IPS-11a (cell line): ENCODE measurements around the gene UNKL.

ENCODE experiments used
- H3K4me3 ChIP-seq: one replicate; pipeline ENCODE4 v1.5.1; 2013; ENCODE audit warnings: low read depth, low read length, control low read depth

Gene UNKL

GRCh38 chr16:1342526-1343427, 71.7 kb downstream of the UNKL start:
- H3K4me3 ChIP-seq: no peak overlapping the region

GRCh38 chr16:1341495-1342420, 72.7 kb downstream of the UNKL start:
- no peak overlapping the region for H3K4me3 ChIP-seq

GRCh38 chr16:1340730-1341494, 73.6 kb downstream of the UNKL start:
- H3K4me3 ChIP-seq: no peak overlapping the region

GRCh38 chr16:1338855-1339675, 75.4 kb downstream of the UNKL start:
- no peak overlapping the region for H3K4me3 ChIP-seq

- no peak overlapping the region for H3K4me3 ChIP-seq
Measured at GRCh38 chr16:1338119-1338730, 76.3 kb downstream of the UNKL start.

- no peak overlapping the region for H3K4me3 ChIP-seq
Measured at GRCh38 chr16:1337486-1337885, 77.0 kb downstream of the UNKL start.

- no peak overlapping the region for H3K4me3 ChIP-seq
Measured at GRCh38 chr16:1336619-1337018, 77.9 kb downstream of the UNKL start.

GRCh38 chr16:1335996-1336395, 78.5 kb downstream of the UNKL start:
- no peak overlapping the region for H3K4me3 ChIP-seq

- H3K4me3 ChIP-seq: no peak overlapping the region
Measured at GRCh38 chr16:1335211-1335971, 79.1 kb downstream of the UNKL start.

GRCh38 chr16:1334739-1335138, 79.8 kb downstream of the UNKL start:
- H3K4me3 ChIP-seq: no peak overlapping the region

GRCh38 chr16:1333854-1334700, 80.4 kb downstream of the UNKL start:
- peak overlapping the region; percentile 4 for H3K4me3 ChIP-seq

GRCh38 chr16:1333149-1333812, 81.2 kb downstream of the UNKL start, which contains the start of gene BAIAP3:
TSS of gene BAIAP3 (plus strand) at chr16:1333645. CDS start at chr16:1338550, 4,905 bp downstream.
- H3K4me3 ChIP-seq: peak within 1 kb of the TSS; percentile 20

- H3K4me3 ChIP-seq: no peak overlapping the region
Measured at GRCh38 chr16:1332618-1333148, 81.8 kb downstream of the UNKL start.

- H3K4me3 ChIP-seq: peak overlapping the region; percentile 6
Measured at GRCh38 chr16:1331712-1332617, 82.5 kb downstream of the UNKL start.

GRCh38 chr16:1330931-1331711, 83.4 kb downstream of the UNKL start:
- H3K4me3 ChIP-seq: no peak overlapping the region
